T-helper 2 cell treated with Interferon-gamma antibody and Interleukin-4, amounts not matched to agents 100 ng/mL and 5 ng/mL, for 36 hours (primary cell): ENCODE measurements around the gene DNAJB12. TPM values are rescaled to one million over a fixed set of nuclear protein-coding genes. Genes with fewer than 3 reads are reported as not detected.

Source experiments
- intact Hi-C: fragments of 100-400 bp; cut with micrococcal nuclease; formaldehyde crosslinking; loops from one replicate; pipeline ENCODE4 v1.15.1; 2023
- total RNA-seq: library from RNA; stranded (reverse); gene quantifications from 2 replicates; pipeline ENCODE4 v1.2.3, GENCODE V29; 2022

The DNAJB12 gene
- total RNA-seq, 1 donor from 2014 or later: 37.0 TPM

GRCh38 chr10:72333112-72334015, 21.4 kb downstream of the DNAJB12 start:
- intact Hi-C loops: loop anchor here (2.0 kb wide), 1 partner anchor 119 kb away; no protein-coding TSS in a partner anchor

- intact Hi-C loops: no loop called here
Measured at GRCh38 chr10:72332423-72333111, 22.2 kb downstream of the DNAJB12 start.

GRCh38 chr10:72331575-72332422, 22.9 kb downstream of the DNAJB12 start:
- intact Hi-C loops: loop anchor here (1.0 kb wide), 1 partner anchor 34 kb away; no protein-coding TSS in a partner anchor

GRCh38 chr10:72330069-72330426, 24.7 kb downstream of the DNAJB12 start:
- intact Hi-C loops: no loop called here

GRCh38 chr10:72329290-72330068, 25.2 kb downstream of the DNAJB12 start:
- intact Hi-C loops: no loop called here

- intact Hi-C loops: no loop called here
Measured at GRCh38 chr10:72328829-72329204, 25.9 kb downstream of the DNAJB12 start.

GRCh38 chr10:72328045-72328828, 26.5 kb downstream of the DNAJB12 start:
- intact Hi-C loops: no loop called here

GRCh38 chr10:72326665-72327603, 27.8 kb downstream of the DNAJB12 start:
- intact Hi-C loops: loop anchor here (1.0 kb wide), 1 partner anchor 8 kb away; no protein-coding TSS in a partner anchor

GRCh38 chr10:72325243-72326175, 29.2 kb downstream of the DNAJB12 start:
- intact Hi-C loops: loop anchor here (1.0 kb wide), 1 partner anchor 10 kb away; no protein-coding TSS in a partner anchor

- intact Hi-C loops: no loop called here
Measured at GRCh38 chr10:72323771-72324191, 30.9 kb downstream of the DNAJB12 start.

GRCh38 chr10:72323108-72323749, 31.5 kb downstream of the DNAJB12 start:
- intact Hi-C loops: no loop called here

- intact Hi-C loops: no loop called here
Measured at GRCh38 chr10:72322280-72323058, 32.2 kb downstream of the DNAJB12 start.

GRCh38 chr10:72322030-72322279, 32.8 kb downstream of the DNAJB12 start:
- intact Hi-C loops: no loop called here

GRCh38 chr10:72321248-72322029, 33.3 kb downstream of the DNAJB12 start:
- intact Hi-C loops: no loop called here

GRCh38 chr10:72320676-72321247, 34.0 kb downstream of the DNAJB12 start:
- intact Hi-C loops: loop anchor here (1.0 kb wide), 2 partner anchors 15 to 23 kb away; no protein-coding TSS in a partner anchor
